ENCODE measurements around the gene FAHD1. TPM values are rescaled to one million over a fixed set of nuclear protein-coding genes. Genes with fewer than 3 reads are reported as not detected.

FAHD1 gene
- total RNA-seq (2022; extraction: Qiagen RNA extraction; ENCODE audit: low read depth): 41.5 to 50.7 TPM (median 48.3 TPM) in 5 replicates

DNA sequence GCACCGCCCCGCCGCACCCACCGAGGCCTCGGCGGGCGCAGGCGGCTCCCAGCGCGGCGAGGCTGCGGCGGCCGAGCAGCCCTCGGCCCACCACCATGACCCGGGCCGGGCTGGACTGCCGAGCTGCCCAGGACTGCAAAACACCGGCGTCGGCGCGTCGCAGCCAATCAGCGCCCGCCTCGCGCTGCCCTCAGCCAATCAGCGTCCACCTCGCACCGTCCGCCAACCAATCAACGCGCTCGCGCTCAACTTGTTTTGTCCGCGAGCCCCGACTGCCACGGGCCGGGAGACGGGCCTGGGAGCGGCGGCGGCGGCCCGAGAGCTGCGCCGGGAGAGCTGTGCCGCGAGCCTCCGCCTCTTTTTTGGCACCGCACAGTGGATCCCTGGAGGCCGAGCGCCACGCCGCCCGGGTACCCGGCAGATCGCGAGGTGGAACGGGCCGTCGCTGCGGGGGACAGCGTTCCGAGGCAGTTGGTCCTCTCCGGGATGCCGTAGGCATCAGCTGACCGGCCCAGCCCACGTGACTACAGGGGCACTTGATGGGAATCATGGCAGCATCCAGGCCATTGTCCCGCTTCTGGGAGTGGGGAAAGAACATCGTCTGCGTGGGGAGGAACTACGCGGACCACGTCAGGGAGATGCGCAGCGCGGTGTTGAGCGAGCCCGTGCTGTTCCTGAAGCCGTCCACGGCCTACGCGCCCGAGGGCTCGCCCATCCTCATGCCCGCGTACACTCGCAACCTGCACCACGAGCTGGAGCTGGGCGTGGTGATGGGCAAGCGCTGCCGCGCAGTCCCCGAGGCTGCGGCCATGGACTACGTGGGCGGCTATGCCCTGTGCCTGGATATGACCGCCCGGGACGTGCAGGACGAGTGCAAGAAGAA, at the start of gene FAHD1, which contains the start of gene HAGH:
FAHD1 (plus strand) TSS at position 516 of the 883 bp plus-strand sequence; CDS start at position 549, 33 bp downstream.
HAGH (minus strand) TSS at position 135 of the 883 bp plus-strand sequence; CDS start at position 97, 38 bp downstream.

DNA sequence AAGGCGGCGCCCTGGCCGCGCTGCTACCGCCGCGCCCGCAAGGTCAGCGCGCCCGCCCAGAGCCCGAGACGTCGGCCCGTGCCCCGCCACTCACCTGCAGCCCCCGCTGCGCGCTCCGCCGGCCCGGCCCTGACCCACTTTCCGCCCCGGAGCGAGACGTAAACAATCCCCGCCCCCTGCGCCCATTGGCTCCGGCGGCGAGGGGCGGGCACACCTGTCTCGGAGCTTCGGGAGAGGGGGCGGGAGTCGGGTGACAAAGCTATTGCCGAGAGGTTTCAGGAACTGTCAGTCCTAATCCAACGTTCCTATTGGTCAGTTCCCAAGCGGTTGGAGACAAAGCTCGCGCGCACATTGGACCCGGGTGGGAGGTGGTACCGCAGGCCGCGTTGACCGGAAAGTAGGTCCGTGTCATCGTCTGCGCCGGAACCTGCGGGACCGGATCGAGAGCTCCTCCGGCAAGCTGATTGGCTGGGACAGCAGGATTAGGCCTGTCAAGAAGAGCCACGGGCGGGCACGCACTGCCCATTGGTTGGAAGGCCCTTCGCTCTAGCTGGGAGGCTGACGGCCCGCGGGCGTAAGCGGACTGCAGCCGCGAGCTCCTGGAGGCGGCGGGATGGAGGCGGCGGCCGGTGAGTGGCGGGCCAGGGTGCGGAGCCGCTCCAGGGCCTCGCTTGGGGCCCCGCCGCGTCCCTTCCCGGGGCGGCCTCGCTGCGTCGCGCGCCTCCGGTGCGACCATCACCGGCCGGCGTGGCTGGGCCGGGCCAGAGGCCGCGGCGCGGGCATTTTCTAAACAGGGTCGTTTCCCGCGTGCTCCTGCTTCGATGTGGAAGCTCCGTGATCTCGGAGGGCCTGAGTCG, 44.4 kb upstream of the FAHD1 start, which contains the start of the genes NUBP2 and SPSB3:
NUBP2 (plus strand) TSS at position 553 of the 857 bp plus-strand sequence; CDS start at position 614, 61 bp downstream.
SPSB3 (minus strand) TSS at position 164 of the 857 bp plus-strand sequence. CDS start 1,088 bp downstream, outside the sequence.

DNA sequence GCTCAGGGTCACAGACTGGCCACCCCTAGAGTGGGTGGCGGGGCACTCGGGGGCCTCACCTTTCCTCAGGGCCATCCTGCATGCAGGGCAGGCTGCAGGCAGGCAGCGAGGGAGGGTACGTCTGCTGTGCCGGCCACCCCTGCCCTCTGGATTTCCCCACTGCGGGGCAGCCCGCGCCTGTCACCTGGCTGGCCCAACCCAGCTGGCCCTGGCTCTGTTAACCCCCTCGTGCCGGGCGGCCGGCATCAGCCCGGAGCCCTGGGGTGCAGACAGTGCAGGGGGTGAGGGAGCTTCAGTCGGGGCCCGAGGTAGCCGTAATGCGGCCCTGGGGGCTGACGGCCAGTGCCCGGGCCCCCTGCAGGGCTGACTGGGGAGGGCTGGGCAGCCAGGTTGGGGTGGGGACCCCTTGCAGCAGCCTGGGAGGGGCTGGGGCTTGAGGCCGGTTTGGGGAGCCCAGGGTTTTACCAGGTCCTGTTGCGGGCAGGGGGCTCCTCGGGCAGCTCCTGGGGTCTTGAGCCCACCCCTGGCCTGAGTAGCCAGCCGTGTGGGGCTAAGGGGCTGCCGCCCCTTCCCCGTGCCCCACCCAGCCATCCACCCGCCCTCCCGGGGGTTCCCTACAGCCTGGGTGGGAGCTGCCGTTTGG, 33.3 kb upstream of the FAHD1 start, which contains the start of gene IGFALS:
IGFALS (minus strand) TSS at position 128 of the 643 bp plus-strand sequence; CDS start at position 75, 53 bp downstream.

DNA sequence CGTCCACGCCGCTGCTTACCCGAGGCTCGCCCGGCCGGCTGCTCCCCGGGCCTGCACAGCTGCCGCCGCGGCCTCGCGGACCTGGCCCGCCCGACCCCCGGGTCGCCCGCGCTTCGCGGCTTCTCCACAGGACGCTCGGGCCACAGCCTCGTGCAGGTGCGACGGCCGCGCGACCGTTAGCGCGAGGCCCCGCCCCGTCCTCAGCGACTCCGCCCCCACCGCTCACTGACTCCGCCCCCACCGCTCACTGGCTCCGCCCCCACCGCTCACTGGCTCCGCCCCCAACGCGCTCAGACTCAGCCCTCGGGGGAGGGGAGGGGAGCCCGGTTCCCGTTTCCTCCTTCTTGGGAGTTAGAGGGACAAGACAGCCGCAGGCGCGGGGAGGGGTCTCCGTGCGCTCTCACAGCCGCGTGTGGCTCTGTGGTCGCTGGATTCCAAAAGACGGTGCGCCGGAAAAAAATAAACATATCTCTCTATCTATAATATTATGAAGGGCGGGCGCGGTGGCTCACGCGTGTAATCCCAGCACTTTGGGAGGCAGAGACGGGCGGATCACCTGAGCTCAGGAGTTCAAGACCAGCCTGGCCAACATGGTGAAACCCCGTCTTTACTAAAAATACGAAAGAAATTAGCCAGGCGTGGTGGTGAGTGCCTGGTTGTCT, 45.1 kb downstream of the FAHD1 start, which contains the start of gene MEIOB:
MEIOB (minus strand) TSS at position 191 of the 662 bp plus-strand sequence. CDS start 3,989 bp downstream, outside the sequence.

Other genes with a start within 250 kb of the FAHD1 start
- 8.1 to 11.0 TPM (median 8.7 TPM) in 5 replicates for gene IFT140, start 215.1 kb upstream of the FAHD1 start, total RNA-seq (2022; extraction: Qiagen RNA extraction; ENCODE audit: low read depth)
- gene CRAMP1, start 214.8 kb upstream of the FAHD1 start, total RNA-seq (2022; extraction: Qiagen RNA extraction; ENCODE audit: low read depth): 13.9 to 17.3 TPM (median 16.1 TPM) in 5 replicates
- 168 to 223 TPM (median 172 TPM) in 5 replicates for gene JPT2, start 148.9 kb upstream of the FAHD1 start, total RNA-seq (2022; extraction: Qiagen RNA extraction; ENCODE audit: low read depth)
- gene MAPK8IP3, start 121.0 kb upstream of the FAHD1 start, total RNA-seq (2022; extraction: Qiagen RNA extraction; ENCODE audit: low read depth): 44.6 to 62.9 TPM (median 50.1 TPM) in 5 replicates
- gene NME3, start 55.7 kb upstream of the FAHD1 start, total RNA-seq (2022; extraction: Qiagen RNA extraction; ENCODE audit: low read depth): 25.3 to 62.4 TPM (median 54.1 TPM) in 5 replicates
- 7.4 to 11.9 TPM (median 9.4 TPM) in 5 replicates for gene EME2, start 54.4 kb upstream of the FAHD1 start, total RNA-seq (2022; extraction: Qiagen RNA extraction; ENCODE audit: low read depth)
- 159 to 264 TPM (median 239 TPM) in 5 replicates for gene MRPS34, start 54.1 kb upstream of the FAHD1 start, total RNA-seq (2022; extraction: Qiagen RNA extraction; ENCODE audit: low read depth)
- 15.8 to 27.6 TPM (median 22.9 TPM) in 5 replicates for gene SPSB3, start 44.6 kb upstream of the FAHD1 start, total RNA-seq (2022; extraction: Qiagen RNA extraction; ENCODE audit: low read depth)
- gene NUBP2, start 44.2 kb upstream of the FAHD1 start, total RNA-seq (2022; extraction: Qiagen RNA extraction; ENCODE audit: low read depth): 54.3 to 94.0 TPM (median 82.4 TPM) in 5 replicates
- gene IGFALS, start 33.5 kb upstream of the FAHD1 start, total RNA-seq (2022; extraction: Qiagen RNA extraction; ENCODE audit: low read depth): 0.08 to 0.09 TPM in 2 of 5 replicates, not detected in the others
- 57.1 to 73.9 TPM (median 66.5 TPM) in 5 replicates for gene HAGH, start 381 bp upstream of the FAHD1 start, total RNA-seq (2022; extraction: Qiagen RNA extraction; ENCODE audit: low read depth)
- 1.5 to 3.1 TPM (median 1.7 TPM) in 5 replicates for gene MEIOB, start 45.0 kb downstream of the FAHD1 start, total RNA-seq (2022; extraction: Qiagen RNA extraction; ENCODE audit: low read depth)
- gene HS3ST6, start 91.2 kb downstream of the FAHD1 start, total RNA-seq (2022; extraction: Qiagen RNA extraction; ENCODE audit: low read depth): 1.9 to 3.7 TPM (median 3.2 TPM) in 5 replicates
- gene MSRB1, start 116.0 kb downstream of the FAHD1 start, total RNA-seq (2022; extraction: Qiagen RNA extraction; ENCODE audit: low read depth): 24.4 to 35.7 TPM (median 31.6 TPM) in 5 replicates
- gene RPL3L, start 127.5 kb downstream of the FAHD1 start, total RNA-seq (2022; extraction: Qiagen RNA extraction; ENCODE audit: low read depth): 0.05 TPM in 1 of 5 replicates, not detected in the others
- 247 to 298 TPM (median 257 TPM) in 5 replicates for gene NDUFB10, start 132.3 kb downstream of the FAHD1 start, total RNA-seq (2022; extraction: Qiagen RNA extraction; ENCODE audit: low read depth)
- 3,412 to 5,470 TPM (median 5,215 TPM) in 5 replicates for gene RPS2, start 137.6 kb downstream of the FAHD1 start, total RNA-seq (2022; extraction: Qiagen RNA extraction; ENCODE audit: low read depth)
- gene RNF151, start 139.7 kb downstream of the FAHD1 start, total RNA-seq (2022; extraction: Qiagen RNA extraction; ENCODE audit: low read depth): not detected in 5 replicates
- 27.7 to 41.2 TPM (median 34.8 TPM) in 5 replicates for gene TBL3, start 144.8 kb downstream of the FAHD1 start, total RNA-seq (2022; extraction: Qiagen RNA extraction; ENCODE audit: low read depth)
- 0.12 to 0.33 TPM (median 0.25 TPM) in 4 of 5 replicates, not detected in the other for gene NOXO1, start 154.3 kb downstream of the FAHD1 start, total RNA-seq (2022; extraction: Qiagen RNA extraction; ENCODE audit: low read depth)
- gene GFER, start 157.0 kb downstream of the FAHD1 start, total RNA-seq (2022; extraction: Qiagen RNA extraction; ENCODE audit: low read depth): 22.5 to 42.5 TPM (median 40.1 TPM) in 5 replicates
- gene SYNGR3, start 162.8 kb downstream of the FAHD1 start, total RNA-seq (2022; extraction: Qiagen RNA extraction; ENCODE audit: low read depth): 6.3 to 8.3 TPM (median 6.5 TPM) in 5 replicates
- 45.0 to 61.1 TPM (median 54.0 TPM) in 5 replicates for gene ZNF598, start 182.6 kb downstream of the FAHD1 start, total RNA-seq (2022; extraction: Qiagen RNA extraction; ENCODE audit: low read depth)
- 0.79 to 1.5 TPM (median 1.2 TPM) in 4 of 5 replicates, not detected in the other for gene NPW, start 192.6 kb downstream of the FAHD1 start, total RNA-seq (2022; extraction: Qiagen RNA extraction; ENCODE audit: low read depth)
- 40.0 to 59.6 TPM (median 58.2 TPM) in 5 replicates for gene NHERF2, start 199.7 kb downstream of the FAHD1 start, total RNA-seq (2022; extraction: Qiagen RNA extraction; ENCODE audit: low read depth)
- gene NTHL1, start 220.6 kb downstream of the FAHD1 start, total RNA-seq (2022; extraction: Qiagen RNA extraction; ENCODE audit: low read depth): 32.1 to 53.3 TPM (median 41.7 TPM) in 5 replicates
- gene TSC2, start 220.8 kb downstream of the FAHD1 start, total RNA-seq (2022; extraction: Qiagen RNA extraction; ENCODE audit: low read depth): 31.5 to 46.9 TPM (median 33.4 TPM) in 5 replicates